T47D (cell line): Measurements from ENCODE around the gene GPRC5B.
A peak's percentile ranks its signal among the peaks of the same experiment; 100 is the strongest.

Experiments used
- DNase-seq, 2 experiments: peaks; one replicate each; pipeline versions ENCODE4 v3.0.0 to v3.0.0-alpha.2; 2011 to 2012; ENCODE audit warnings: low read depth in 1 of 2, low spot score in 1 of 2
- JUND ChIP-seq: IDR thresholded peaks from 2 replicates; pipeline ENCODE4 v1.6.1; 2012; ENCODE audit warnings: low read depth
- in situ Hi-C: cut with HindIII; loops from 2 replicates; pipeline ENCODE4 v1.10.0; 2016; ENCODE audit warnings: low sequenced_read_pairs, low pct_unique_long_range_greater_than_20kb

Gene GPRC5B

GRCh38 chr16:19888834-19889233 is 4.2 kb upstream of the GPRC5B start:
- no peak for TF ChIP-seq JUND
- in situ Hi-C loops = no loop called here
- DNase-seq = no peak

- in situ Hi-C loops = no loop called here
- no peak for TF ChIP-seq JUND
- DNase-seq = peak in 1 of 2 experiments; percentile 79
Observed at GRCh38 chr16:19886073-19886941, 1.7 kb upstream of the GPRC5B start.

GRCh38 chr16:19885451-19886072 is 914 bp upstream of the GPRC5B start:
- no peak for DNase-seq
- in situ Hi-C loops = no loop called here
- TF ChIP-seq JUND = no peak

- DNase-seq = no peak
- TF ChIP-seq JUND = no peak
- in situ Hi-C loops = no loop called here
Observed at GRCh38 chr16:19883966-19884485, 622 bp downstream of the GPRC5B start.

GRCh38 chr16:19883296-19883965 is 1.2 kb downstream of the GPRC5B start:
- TF ChIP-seq JUND = no peak
- no peak for DNase-seq
- in situ Hi-C loops = no loop called here

- TF ChIP-seq JUND = no peak
- no peak for DNase-seq
- in situ Hi-C loops = no loop called here
Observed at GRCh38 chr16:19882646-19883045, 2.0 kb downstream of the GPRC5B start.

- DNase-seq = no peak
- in situ Hi-C loops = no loop called here
- no peak for TF ChIP-seq JUND
Observed at GRCh38 chr16:19882186-19882585, 2.5 kb downstream of the GPRC5B start.

GRCh38 chr16:19881783-19882182 is 2.9 kb downstream of the GPRC5B start:
- in situ Hi-C loops = no loop called here
- no peak for TF ChIP-seq JUND
- no peak for DNase-seq

GRCh38 chr16:19881028-19881427 is 3.6 kb downstream of the GPRC5B start:
- in situ Hi-C loops = no loop called here
- no peak for DNase-seq
- no peak for TF ChIP-seq JUND

- in situ Hi-C loops = no loop called here
- no peak for TF ChIP-seq JUND
- peak in 1 of 2 experiments; percentile 52 for DNase-seq
Observed at GRCh38 chr16:19879241-19879792, 5.3 kb downstream of the GPRC5B start.

- TF ChIP-seq JUND = no peak
- DNase-seq = no peak
- in situ Hi-C loops = no loop called here
Observed at GRCh38 chr16:19878757-19879156, 5.9 kb downstream of the GPRC5B start.

GRCh38 chr16:19876501-19877059 is 8.1 kb downstream of the GPRC5B start:
- TF ChIP-seq JUND = no peak
- no peak for DNase-seq
- in situ Hi-C loops = no loop called here
